Measurements from ENCODE around the gene RHOU.

Gene RHOU

GRCh38 chr1:228742281-228742860 is 7.1 kb downstream of the RHOU start:
- TF ChIP-seq SIN3A (IDR thresholded peaks at IDR 0.05; ENCODE audit: borderline replicate concordance, insufficient read depth, low read length) (no peak), TAF1 (IDR thresholded peaks at IDR 0.05; ENCODE audit: borderline replicate concordance, insufficient read depth, low read length) (no peak), FOXP2 (optimal IDR thresholded peaks at IDR 0.05; ENCODE audit: borderline replicate concordance, extremely low read depth, extremely low read length, insufficient read depth) (no peak), REST (IDR thresholded peaks at IDR 0.05; ENCODE audit: insufficient read depth in 1 of 2, low read depth in 2 of 2, low read length in 2 of 2) (no peak), POLR2AphosphoS5 (IDR thresholded peaks at IDR 0.05; ENCODE audit: low read depth, low read length) (no peak)

- TF ChIP-seq SIN3A (IDR thresholded peaks at IDR 0.05; ENCODE audit: borderline replicate concordance, insufficient read depth, low read length) = no peak
- TF ChIP-seq TAF1 (IDR thresholded peaks at IDR 0.05; ENCODE audit: borderline replicate concordance, insufficient read depth, low read length) = no peak
- no peak for TF ChIP-seq FOXP2 (optimal IDR thresholded peaks at IDR 0.05; ENCODE audit: borderline replicate concordance, extremely low read depth, extremely low read length, insufficient read depth)
- TF ChIP-seq POLR2AphosphoS5 (IDR thresholded peaks at IDR 0.05; ENCODE audit: low read depth, low read length) = no peak
- TF ChIP-seq REST (IDR thresholded peaks at IDR 0.05; ENCODE audit: insufficient read depth in 1 of 2, low read depth in 2 of 2, low read length in 2 of 2) = no peak
These were observed 8.1 kb downstream of the RHOU start for GRCh38 chr1:228743405-228743804.

- no peak for TF ChIP-seq SIN3A (IDR thresholded peaks at IDR 0.05; ENCODE audit: borderline replicate concordance, insufficient read depth, low read length)
- no peak for TF ChIP-seq TAF1 (IDR thresholded peaks at IDR 0.05; ENCODE audit: borderline replicate concordance, insufficient read depth, low read length)
- TF ChIP-seq REST (IDR thresholded peaks at IDR 0.05; ENCODE audit: insufficient read depth in 1 of 2, low read depth in 2 of 2, low read length in 2 of 2) = no peak
- no peak for TF ChIP-seq POLR2AphosphoS5 (IDR thresholded peaks at IDR 0.05; ENCODE audit: low read depth, low read length)
These were observed 9.1 kb downstream of the RHOU start for GRCh38 chr1:228744356-228744755.

- TF ChIP-seq FOXP2 (optimal IDR thresholded peaks at IDR 0.05; ENCODE audit: borderline replicate concordance, extremely low read depth, extremely low read length, insufficient read depth) (no peak), SIN3A (IDR thresholded peaks at IDR 0.05; ENCODE audit: borderline replicate concordance, insufficient read depth, low read length) (no peak), REST (IDR thresholded peaks at IDR 0.05; ENCODE audit: insufficient read depth in 1 of 2, low read depth in 2 of 2, low read length in 2 of 2) (no peak), POLR2AphosphoS5 (IDR thresholded peaks at IDR 0.05; ENCODE audit: low read depth, low read length) (no peak)
These were observed 9.6 kb downstream of the RHOU start for GRCh38 chr1:228744918-228745317.

- TF ChIP-seq TAF1 (IDR thresholded peaks at IDR 0.05; ENCODE audit: borderline replicate concordance, insufficient read depth, low read length) (no peak), FOXP2 (optimal IDR thresholded peaks at IDR 0.05; ENCODE audit: borderline replicate concordance, extremely low read depth, extremely low read length, insufficient read depth) (no peak), POLR2AphosphoS5 (IDR thresholded peaks at IDR 0.05; ENCODE audit: low read depth, low read length) (no peak), SIN3A (IDR thresholded peaks at IDR 0.05; ENCODE audit: borderline replicate concordance, insufficient read depth, low read length) (no peak), REST (IDR thresholded peaks at IDR 0.05; ENCODE audit: insufficient read depth in 1 of 2, low read depth in 2 of 2, low read length in 2 of 2) (no peak)
These were observed 10.2 kb downstream of the RHOU start for GRCh38 chr1:228745497-228745896.

All from PFSK-1 (cell line).